GM12872 (cell line): Measurements from ENCODE around the gene USF2.

Experiments used
- CTCF ChIP-seq: IDR thresholded peaks from 3 replicates; pipeline ENCODE4 v1.5.1; 2011; ENCODE audit warnings: low read depth, mild to moderate bottlenecking, low read length, moderate library complexity; ENCODE audit not compliant: insufficient read depth

The USF2 gene, protein sequence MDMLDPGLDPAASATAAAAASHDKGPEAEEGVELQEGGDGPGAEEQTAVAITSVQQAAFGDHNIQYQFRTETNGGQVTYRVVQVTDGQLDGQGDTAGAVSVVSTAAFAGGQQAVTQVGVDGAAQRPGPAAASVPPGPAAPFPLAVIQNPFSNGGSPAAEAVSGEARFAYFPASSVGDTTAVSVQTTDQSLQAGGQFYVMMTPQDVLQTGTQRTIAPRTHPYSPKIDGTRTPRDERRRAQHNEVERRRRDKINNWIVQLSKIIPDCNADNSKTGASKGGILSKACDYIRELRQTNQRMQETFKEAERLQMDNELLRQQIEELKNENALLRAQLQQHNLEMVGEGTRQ

DNA sequence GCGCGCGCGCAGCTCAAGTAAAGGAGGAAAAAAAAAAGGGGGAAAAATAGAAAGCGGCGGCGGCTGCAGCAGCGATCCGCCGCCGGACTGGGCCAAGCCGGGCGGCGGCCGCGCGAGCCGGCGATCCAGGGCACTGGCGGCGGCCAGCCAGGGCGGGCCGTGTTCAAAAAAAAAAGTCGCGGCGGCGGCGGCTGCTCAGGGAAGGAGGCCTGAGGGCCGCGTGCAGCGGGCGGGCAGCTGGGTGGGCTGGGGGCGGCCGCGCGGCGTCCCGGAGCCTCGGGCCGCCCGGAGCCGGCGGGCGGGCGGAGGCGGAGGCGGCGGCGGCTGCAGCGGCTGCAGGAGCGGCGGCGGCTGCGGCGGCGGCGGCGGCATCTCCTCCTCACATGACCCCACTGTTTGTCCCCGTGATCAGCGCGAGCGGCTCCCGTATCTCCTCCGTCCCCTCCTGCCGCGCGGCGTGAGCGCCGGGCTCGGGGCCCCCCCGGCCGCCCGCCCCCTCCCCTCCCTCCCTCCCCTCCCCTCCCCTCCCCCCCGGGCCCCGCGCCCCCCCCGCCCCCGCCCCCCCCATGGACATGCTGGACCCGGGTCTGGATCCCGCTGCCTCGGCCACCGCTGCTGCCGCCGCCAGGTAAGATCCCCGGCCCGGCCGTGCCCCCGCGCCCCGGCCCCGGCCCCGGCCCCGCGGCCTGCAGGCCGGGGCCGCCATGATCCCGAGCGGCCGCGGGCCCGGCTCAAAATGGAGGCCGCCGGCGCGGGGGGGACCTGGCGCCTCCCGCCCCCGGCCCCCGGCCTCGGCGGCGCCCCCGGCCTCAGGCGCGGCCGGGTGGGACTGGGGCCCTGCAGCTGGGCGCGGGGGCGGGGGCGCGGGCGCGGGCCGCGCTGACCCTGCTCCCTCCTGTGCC, at the start of gene USF2:
Gene USF2, plus strand, starts transcription at position 427 of the 902 bp plus-strand sequence. Its CDS starts 140 bp downstream, at position 567.
- no peak for TF ChIP-seq CTCF

DNA sequence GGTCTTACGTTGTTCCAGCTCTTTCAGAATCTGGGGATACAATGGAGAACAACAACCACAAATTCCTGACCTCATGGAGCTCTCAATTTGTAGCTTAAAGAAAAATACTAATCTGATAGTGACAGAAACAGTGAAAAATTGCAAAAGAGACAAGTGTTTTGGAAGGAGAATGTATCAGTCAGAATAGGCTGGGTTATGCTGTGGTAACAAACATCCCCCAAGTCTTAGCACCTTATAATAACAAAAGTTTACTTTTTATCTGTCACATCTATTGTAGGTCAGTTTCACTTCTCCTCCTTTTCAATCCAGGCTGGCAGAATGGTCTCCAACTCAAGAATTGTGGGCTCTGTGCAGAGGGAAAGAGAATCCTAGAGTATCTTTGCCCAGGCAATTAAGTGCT, 49.8 kb upstream of the USF2 start:
- no peak for TF ChIP-seq CTCF

GRCh38 chr19:35220315-35220921, 48.3 kb upstream of the USF2 start:
- no peak for TF ChIP-seq CTCF

- no peak for TF ChIP-seq CTCF
Measured at GRCh38 chr19:35222373-35223015, 46.3 kb upstream of the USF2 start.

DNA sequence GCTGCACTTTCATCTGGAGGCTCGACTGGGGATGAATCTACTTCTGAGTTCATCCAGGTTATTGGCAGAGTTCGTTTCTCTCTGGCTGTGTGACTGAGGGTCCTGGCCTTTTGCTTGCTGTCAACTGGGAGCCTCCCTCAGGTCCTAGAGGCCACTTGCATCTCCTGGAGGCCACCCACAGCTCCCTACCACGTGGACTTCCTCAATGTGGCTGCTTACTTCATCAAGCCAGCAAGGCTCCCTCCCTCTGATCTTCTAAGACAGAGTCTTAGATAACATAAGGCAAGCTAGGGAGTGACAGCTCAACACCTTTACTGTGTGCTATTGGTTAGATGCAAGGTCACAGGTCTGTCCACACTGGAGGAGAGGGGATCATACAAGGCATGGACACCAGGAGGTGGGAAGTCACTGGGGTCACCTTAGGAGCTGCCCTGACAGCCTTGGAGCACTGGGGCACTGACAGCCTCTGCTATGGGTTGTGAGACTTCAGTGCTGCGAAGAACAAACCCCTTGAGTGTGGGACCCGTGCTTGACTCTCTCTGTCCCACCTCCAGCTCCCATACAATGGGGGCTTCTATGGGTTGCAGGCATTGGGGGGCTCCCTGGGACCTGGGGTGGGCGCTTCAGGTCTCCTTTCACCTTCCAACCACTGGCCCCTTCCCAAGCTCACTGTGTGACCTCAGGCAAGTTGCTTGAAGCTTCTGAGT, 45.5 kb upstream of the USF2 start:
- TF ChIP-seq CTCF, result no peak

DNA sequence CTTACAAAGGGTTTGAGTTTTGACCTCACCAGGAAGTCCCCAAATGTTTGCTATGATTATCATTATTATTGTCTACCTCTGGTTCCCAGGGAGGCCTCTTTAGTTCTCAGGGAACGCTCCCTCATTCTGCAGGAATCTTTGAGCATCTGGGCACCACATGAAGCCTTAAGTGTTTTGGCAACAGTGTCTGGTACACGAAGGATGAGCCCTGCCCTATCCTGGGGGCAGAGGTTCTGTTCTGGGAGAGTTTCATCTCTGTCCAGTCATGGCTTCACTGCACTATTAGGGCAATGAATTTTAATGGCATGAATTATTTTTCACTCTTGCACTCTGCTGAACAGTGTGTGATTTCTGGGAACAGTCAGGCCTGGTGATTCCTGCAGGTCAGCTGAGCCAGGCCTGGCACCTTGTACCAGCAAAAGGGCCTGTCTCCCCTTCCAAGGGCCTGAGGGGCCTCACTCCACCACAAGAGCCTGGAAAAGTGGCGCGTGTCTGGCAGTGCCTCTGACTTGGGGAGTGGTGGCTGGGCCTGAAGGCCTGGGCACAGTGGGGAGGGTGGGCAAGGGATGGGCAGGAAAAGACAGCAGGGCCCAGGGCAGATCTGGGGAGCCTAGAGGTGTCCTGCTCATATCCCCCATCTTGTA, 44.8 kb upstream of the USF2 start:
- TF ChIP-seq CTCF, result no peak
